ENCODE measurements around the gene ETHE1. TPM values are rescaled to one million over a fixed set of nuclear protein-coding genes. Genes with fewer than 3 reads are reported as not detected.

ETHE1 gene
- total RNA-seq, 1 donor from 2014 or later, result 57.3 TPM

- Mint-ChIP-seq H3K27ac (no peak overlapping the region), H3K36me3 (peaks cover 11% of the 10 kb centered on the region)
These were observed 27.4 kb upstream of the ETHE1 start for GRCh38 chr19:43554317-43554895.

GRCh38 chr19:43553656-43554055 is 26.7 kb upstream of the ETHE1 start:
- Mint-ChIP-seq H3K36me3 (peaks cover 13% of the 10 kb centered on the region), H3K27me3 (no peaks in the 10 kb centered on the region), H3K4me1 (ENCODE audit: unreplicated experiment) (no peaks in the 10 kb centered on the region), H3K9me3 (no peaks in the 10 kb centered on the region), H3K27ac (no peak overlapping the region), H3K4me3 (no peak overlapping the region)
- DNase-seq (ENCODE audit: extremely low spot score, unreplicated experiment), result no peak
- TF ChIP-seq CTCF (conservative IDR thresholded peaks at IDR 0.05), result no peak

More at GRCh38 chr19:43554317-43554895, 27.4 kb upstream of the ETHE1 start:
- TF ChIP-seq CTCF (conservative IDR thresholded peaks at IDR 0.05), result no peak
- Mint-ChIP-seq H3K27me3 (no peaks in the 10 kb centered on the region), H3K9me3 (no peaks in the 10 kb centered on the region), H3K4me1 (ENCODE audit: unreplicated experiment) (no peaks in the 10 kb centered on the region), H3K4me3 (no peak overlapping the region)
- no peak for DNase-seq (ENCODE audit: extremely low spot score, unreplicated experiment)

- Mint-ChIP-seq H3K9me3 (no peaks in the 10 kb centered on the region), H3K4me3 (no peak overlapping the region), H3K27ac (no peak overlapping the region), H3K36me3 (peaks cover 17% of the 10 kb centered on the region), H3K4me1 (ENCODE audit: unreplicated experiment) (no peaks in the 10 kb centered on the region), H3K27me3 (no peaks in the 10 kb centered on the region)
- no peak for DNase-seq (ENCODE audit: extremely low spot score, unreplicated experiment)
- no peak for TF ChIP-seq CTCF (conservative IDR thresholded peaks at IDR 0.05)
These were observed 25.6 kb upstream of the ETHE1 start for GRCh38 chr19:43552616-43553015.

- no peak for DNase-seq (ENCODE audit: extremely low spot score, unreplicated experiment)
- H3K36me3 Mint-ChIP-seq, result peaks cover 17% of the 10 kb centered on the region
- no peaks in the 10 kb centered on the region for H3K9me3 Mint-ChIP-seq
- no peak overlapping the region for H3K4me3 Mint-ChIP-seq
- TF ChIP-seq CTCF (conservative IDR thresholded peaks at IDR 0.05), result no peak
- no peak overlapping the region for H3K27ac Mint-ChIP-seq
- no peaks in the 10 kb centered on the region for H3K4me1 Mint-ChIP-seq (ENCODE audit: unreplicated experiment)
- H3K27me3 Mint-ChIP-seq, result no peaks in the 10 kb centered on the region
These were observed 25.1 kb upstream of the ETHE1 start for GRCh38 chr19:43552198-43552450.

GRCh38 chr19:43551399-43552197 is 24.6 kb upstream of the ETHE1 start:
- Mint-ChIP-seq H3K4me1 (ENCODE audit: unreplicated experiment) (no peaks in the 10 kb centered on the region), H3K27ac (no peak overlapping the region), H3K9me3 (no peaks in the 10 kb centered on the region), H3K36me3 (peaks cover 17% of the 10 kb centered on the region), H3K27me3 (no peaks in the 10 kb centered on the region), H3K4me3 (no peak overlapping the region)
- no peak for TF ChIP-seq CTCF (conservative IDR thresholded peaks at IDR 0.05)
- no peak for DNase-seq (ENCODE audit: extremely low spot score, unreplicated experiment)
